GM18909 (cell line): ENCODE results near the gene DENND1C.
"Not testable (repeated sequence)": the region's sequence is repeated elsewhere in the genome, so short reads cannot be mapped to it uniquely, and the experiment has no call there.

ENCODE experiments used
- ATAC-seq: cut with Tn5 transposase; IDR thresholded peaks from one replicate; pipeline ENCODE4 v1.9.1; 2021; ENCODE audit warnings: mild to moderate bottlenecking; ENCODE audit not compliant: unreplicated experiment, poor library complexity

The DENND1C gene

GRCh38 chr19:6509118-6509971, 27.8 kb upstream of the DENND1C start:
- no peak for ATAC-seq

GRCh38 chr19:6508028-6508771, 26.6 kb upstream of the DENND1C start:
- ATAC-seq = not testable (repeated sequence)

DNA sequence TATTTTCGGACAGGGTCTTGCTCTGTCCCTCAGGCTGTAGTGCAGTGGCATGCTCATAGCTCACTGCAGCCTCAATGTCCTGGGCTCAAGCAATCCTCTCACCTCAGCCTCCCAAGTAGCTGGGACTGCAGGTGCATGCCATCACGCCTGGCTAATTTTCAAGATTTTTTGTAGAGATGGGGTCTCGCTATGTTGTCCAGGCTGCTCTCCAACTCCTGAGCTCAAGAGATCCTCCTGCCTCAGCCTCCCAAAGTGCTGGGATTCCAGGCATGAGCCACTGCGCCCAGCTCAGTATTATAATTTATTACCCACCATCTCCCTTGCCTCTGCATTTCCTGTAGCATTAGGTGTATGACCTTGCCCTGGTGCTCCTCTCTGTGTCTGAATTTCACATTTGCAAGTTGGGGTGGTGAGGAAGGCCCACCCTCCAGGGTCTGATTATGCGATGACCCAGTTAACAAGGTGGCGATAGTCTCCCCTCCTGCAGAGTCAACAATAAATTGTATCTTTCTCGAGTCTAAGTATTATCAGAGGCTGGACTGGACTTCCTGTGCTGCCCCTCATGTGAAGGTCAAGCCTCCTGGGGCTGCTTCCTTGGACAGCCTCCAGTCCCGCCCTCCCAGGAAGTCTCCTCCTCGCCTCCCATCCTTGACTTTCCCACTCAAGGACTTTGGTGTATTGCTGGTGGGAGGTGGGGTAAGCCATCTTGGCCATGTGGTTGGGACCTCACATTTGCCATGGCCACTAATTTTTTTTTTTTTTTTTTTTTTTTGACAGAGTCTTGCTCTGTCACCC, 22.0 kb upstream of the DENND1C start:
- no peak for ATAC-seq

DNA sequence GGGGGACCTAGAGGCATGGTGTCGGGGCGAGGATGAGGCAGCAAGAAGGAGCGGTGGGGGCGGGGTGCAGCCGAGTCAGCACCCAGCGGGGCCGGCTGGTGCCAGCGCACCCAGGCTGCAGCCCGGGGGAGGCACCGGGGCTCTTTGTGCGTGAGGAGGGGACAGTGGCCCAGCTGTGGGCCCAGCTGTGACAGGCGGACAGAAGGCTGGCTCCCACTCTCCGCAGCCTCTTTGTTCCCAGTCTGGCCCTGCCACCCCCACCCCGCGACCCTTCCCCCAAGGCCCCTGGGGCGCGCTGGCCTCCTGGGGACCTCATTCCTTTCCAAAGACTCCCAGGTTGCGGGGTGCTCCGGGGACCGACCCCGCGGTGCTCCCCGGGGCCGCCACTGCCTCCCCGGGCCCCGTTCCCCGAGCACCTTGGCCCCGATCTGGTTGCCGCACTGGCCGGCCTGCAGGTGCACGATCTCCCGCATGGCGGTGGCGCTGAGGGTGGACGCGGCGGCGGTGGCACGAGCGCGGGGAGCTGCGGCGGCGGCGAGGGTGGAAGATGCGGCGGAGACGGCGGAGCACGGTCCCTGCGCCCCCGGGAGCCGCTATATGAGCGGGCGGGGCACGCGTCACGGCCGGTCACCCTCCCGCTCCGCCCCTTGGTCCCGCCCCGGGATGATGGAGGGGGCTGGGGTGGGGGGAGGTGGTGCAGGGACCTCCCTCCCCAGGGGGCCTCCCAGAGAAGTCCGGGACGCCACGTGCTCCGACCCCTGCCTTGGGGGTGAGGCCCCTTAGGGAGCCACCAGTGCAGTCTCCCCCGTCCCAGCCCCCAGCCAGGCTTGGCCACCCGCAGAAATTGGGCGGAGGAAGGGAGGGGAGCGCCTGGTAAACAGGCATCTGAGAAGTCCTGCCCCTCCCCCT, 20.4 kb upstream of the DENND1C start, which contains the start of gene TUBB4A:
TSS of gene TUBB4A (minus strand) at position 570 of the 909 bp plus-strand sequence. CDS start at position 473, 97 bp downstream.
- no peak for ATAC-seq

DNA sequence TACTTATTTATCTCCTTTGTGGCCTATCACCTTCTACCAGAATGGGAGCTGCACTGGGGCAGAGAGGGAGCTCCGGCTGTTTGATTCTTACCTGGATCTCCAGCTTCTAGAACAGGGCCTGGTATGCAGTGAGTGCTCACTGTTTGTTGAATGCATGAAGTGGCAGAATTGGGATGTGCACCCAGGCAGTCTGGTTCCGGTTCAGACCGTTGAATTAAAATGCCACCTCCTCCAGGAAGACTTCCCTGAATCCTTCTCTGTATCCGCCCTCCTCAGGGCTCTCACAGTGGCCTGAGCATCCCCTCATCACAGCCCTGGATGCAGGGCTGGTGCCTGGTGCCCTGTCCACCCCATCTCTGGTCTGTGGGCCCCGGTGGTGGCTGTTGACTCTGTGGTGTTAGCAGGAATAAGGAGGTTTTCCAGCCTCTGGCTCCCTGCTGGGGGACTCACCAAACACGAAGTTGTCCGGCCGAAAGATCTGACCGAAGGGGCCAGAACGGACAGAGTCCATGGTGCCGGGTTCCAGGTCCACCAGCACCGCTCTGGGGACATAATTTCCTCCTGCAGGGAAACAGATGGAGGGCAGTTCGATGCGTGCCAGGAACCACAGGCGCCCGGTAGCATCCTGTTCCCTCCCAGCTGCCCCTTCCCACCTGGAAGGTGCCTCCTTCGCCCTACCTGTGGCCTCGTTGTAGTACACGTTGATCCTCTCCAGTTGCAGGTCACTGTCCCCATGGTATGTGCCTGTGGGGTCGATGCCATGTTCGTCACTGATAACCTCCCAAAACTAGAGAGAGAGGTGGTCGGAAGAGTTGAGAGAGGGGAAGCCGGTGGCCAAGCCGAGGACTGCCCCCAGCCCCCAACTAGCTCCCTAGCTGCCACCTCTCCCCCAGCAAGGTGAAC, 19.5 kb upstream of the DENND1C start:
- no peak for ATAC-seq

DNA sequence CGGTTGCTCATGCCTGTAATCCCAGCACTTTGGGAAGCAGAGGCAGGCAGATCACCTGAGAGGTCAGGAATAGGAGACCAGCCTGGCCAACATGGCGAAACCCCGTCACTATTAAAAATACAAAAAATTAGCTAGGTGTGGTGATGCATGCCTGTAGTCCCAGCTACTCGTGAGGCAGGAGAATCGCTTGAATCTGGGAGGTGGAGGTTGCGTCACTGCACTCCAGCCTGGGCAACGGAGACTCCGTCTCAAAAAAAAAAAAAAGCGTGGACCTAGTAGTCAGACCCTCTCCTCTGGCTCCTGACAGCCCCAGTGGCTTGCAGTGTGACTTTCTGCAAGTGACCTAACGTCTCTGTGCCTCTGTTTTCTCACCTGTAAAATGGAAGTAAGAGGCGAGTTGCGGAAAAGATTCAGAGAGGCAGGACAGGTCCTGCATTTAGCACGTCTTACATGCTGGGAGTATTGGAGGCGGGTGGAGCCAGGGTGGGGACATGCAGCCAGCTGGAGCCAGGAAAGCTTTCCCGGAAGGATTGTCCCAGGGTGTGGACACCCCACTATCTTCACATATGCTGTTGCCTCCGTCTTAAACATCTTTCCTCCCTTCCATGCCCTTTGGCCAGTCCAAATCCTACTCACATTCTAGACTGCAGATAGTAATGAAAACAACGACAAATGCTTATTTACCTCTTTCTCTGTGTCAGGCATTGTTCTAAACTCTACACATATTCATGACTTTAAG, 17.6 kb upstream of the DENND1C start:
- no peak for ATAC-seq

- ATAC-seq = no peak
Measured at GRCh38 chr19:6498294-6499036, 16.9 kb upstream of the DENND1C start.

GRCh38 chr19:6495947-6496346, 14.4 kb upstream of the DENND1C start:
- no peak for ATAC-seq

GRCh38 chr19:6494438-6495036, 12.9 kb upstream of the DENND1C start:
- no peak for ATAC-seq

GRCh38 chr19:6491802-6492592, 10.4 kb upstream of the DENND1C start:
- no peak for ATAC-seq

DNA sequence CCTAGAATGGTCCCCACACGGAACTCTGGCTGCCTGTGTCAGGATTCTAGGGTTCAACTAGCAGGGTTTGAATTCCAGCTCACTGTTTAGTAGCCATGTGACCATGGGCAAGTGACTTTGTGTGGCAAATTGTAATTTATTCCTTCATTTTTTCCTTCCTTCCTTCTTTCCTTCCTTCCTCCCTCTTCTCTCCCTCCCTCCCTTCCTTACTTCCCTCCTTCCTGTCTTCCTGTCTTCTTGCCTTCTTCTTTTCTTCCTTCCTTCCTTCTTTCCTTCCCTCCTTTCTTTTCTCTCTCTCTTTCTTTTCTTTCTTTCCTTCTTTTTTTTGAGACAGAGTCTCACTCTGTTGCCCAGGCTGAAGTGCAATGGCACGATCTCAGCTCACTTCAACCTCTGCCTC, 8.5 kb upstream of the DENND1C start:
- no peak for ATAC-seq

DNA sequence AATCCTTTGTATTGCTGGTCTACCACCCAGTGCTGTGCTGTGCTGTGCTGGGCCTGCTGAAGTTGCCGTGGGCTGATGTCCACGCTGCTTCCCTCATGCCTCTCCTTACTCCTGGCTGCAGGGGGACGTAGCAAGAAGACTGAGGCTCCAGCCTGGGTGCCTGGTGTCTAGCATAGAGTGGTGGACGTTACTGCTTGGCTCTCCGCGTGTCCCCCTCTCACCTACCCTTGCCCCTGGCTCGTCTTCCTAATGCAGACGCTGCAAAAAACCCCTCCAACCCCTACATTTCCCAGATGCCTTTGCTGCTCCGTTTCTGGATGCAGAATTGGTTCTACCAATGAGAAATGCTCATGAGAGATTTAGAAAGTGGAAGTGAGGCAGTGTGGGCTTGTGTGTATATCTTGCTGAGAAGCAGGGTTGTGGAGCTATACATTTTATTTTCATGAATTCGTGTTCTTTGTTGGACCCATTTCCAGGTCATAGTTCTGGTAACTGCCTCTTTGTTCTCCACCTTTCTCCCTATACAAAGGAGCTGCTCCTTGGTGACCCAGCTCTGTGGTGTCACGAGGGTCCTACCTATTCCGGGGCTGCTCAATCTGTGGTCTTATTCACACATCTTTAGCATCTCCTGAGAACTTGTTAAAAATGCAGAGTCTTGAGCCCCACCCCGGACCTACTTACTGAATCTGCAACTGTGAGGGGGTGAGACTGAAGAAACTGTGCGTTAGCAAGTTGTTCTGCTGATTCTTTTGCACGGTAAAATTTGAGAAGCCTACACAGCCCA, 7.9 kb upstream of the DENND1C start:
- no peak for ATAC-seq

GRCh38 chr19:6484831-6485230, 3.2 kb upstream of the DENND1C start:
- no peak for ATAC-seq

DNA sequence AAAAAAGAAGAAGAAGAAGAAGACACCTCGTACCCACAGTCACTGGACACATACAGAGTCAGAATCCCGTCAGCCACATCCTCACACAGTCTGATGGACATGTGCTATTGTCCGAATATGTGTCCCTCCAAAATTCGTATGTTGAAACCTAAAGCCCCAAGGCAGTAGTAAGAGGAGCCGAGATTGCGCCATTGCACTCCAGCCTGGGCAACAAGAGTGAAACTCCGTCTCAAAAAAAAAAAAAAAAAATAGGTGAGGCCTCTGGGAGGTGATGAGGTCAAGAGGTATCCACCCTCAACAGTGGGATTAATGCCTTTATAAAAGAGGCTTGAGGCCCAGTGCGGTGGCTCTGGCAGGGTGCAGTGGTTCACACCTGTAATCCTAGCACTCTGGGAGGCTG, 2.6 kb upstream of the DENND1C start:
- no peak for ATAC-seq

GRCh38 chr19:6483235-6483634, 1.6 kb upstream of the DENND1C start:
- ATAC-seq = no peak

GRCh38 chr19:6482343-6482686, 728 bp upstream of the DENND1C start:
- no peak for ATAC-seq
